ENCODE data around the gene UFM1.
"Not testable (repeated sequence)": the region's sequence is repeated elsewhere in the genome, so short reads cannot be mapped to it uniquely, and the experiment has no call there.

UFM1 gene

DNA sequence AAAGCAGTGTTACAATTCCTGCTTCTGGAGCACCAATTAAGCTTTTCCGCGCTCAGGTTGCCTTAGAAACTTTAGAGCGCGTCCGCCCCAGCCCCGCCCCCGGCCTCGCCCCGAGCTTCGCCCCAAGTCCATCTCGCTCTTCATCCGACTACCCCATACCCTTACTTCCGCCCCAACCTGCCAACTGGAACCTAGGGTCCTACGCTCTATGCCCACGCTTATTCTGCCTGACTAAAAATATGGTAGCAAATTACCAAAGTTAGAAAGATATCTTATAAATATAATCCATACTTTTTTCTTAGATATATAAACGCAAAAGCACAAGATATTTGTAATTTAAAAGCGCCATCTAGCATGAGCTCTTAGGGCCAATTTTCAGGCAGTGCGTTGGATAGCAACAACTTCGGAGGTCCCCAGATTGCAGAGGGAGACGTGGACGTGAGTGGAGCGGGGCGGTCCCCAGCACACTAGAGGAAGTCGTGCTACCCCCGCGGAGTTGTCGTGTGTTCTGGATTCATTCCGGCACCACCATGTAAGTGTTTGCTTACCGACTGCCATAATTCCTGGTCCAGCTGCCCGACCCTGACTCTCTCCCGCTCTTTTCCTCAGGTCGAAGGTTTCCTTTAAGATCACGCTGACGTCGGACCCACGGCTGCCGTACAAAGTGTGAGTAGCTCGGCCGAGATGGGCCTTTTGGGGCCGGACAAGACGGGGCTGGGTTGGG lies at the start of gene UFM1:
Gene UFM1 (plus strand): TSS at position 462 of the 724 bp plus-strand sequence. CDS start 69 bp downstream, at position 531.
- DNase-seq (ENCODE audit: low spot score): peak; percentile 96

DNA sequence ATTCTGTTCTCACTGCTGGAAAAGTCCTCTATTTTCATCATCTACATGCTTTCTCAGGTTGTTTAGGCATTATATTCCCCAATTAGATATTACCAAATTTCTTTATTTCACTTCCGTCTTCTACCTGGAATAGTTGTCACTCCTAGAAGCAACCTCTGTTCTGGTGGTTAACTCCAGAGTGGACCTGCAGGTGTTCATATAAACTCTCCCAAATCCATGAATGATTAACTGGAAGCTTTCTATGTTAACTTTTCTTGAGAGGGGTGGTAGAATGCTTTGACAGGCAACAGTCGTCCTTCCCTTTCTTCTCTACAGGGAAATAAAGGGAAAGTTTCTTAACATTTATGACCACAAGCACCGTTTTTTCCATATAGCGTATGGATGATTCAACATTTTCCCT lies 48.4 kb upstream of the UFM1 start:
- DNase-seq (ENCODE audit: low spot score): no peak

- DNase-seq (ENCODE audit: low spot score): no peak
These were observed 45.8 kb upstream of the UFM1 start for GRCh38 chr13:38303816-38304320.

GRCh38 chr13:38308736-38309135 lies 40.9 kb upstream of the UFM1 start:
- no peak for DNase-seq (ENCODE audit: low spot score)

- DNase-seq (ENCODE audit: low spot score): no peak
These were observed 40.3 kb upstream of the UFM1 start for GRCh38 chr13:38309397-38309796.

DNA sequence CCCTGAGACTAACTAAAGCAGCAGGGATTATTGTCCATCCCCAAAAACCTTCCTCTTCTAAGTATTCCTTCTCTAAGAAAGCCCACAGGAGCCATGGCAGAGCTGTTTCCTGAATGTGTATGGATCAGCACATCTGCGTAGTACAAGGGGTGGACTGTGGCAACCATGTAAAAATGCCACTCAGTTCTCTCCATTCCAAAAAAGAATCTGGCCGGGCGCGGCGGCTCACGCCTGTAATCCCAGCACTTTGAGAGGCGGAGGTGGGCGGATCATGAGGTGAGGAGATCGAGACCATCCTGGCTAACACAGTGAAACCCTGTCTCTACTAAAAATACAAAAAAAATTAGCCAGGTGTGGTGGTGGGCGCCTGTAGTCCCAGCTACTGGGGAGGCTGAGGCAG lies 38.5 kb upstream of the UFM1 start:
- DNase-seq (ENCODE audit: low spot score): not testable (repeated sequence)

GRCh38 chr13:38316129-38316528 lies 33.5 kb upstream of the UFM1 start:
- no peak for DNase-seq (ENCODE audit: low spot score)

DNA sequence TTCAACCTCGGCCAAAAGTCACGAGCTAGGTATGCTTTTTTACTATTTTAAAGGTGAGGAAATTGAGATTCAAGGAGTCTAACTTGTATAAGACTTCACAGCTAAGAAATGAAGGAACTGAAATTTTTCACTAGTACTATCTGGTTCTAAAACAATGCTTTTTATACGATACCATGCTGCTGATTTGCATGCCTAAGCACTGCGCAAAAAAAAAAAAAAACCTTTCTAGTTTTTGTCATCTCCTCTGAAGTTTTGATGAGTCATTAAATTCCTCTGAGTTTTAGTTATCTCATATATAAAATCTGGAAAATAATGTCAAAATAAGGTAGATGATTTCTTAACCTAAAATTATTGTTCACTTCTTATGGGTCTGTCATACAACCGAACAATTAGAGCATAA lies 28.0 kb upstream of the UFM1 start:
- no peak for DNase-seq (ENCODE audit: low spot score)

DNA sequence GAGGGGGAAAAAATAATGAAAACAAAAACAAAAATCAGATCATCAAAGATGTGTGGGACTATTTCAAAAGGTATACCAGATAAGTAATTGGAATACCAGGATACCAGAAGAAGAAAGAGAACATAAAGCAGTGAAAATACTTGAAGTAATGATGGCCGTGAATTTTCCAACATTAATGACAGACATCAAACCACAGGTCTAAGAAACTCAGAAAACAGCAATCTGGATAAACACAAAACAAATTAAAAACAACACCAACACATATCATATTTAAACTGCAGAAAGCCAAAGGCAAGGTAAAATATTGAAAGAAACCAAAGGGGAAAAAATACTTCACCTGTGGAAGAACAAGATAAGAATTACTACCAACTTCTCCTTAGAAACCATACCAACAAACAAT lies 24.2 kb upstream of the UFM1 start:
- DNase-seq (ENCODE audit: low spot score): no peak

- no peak for DNase-seq (ENCODE audit: low spot score)
These were observed 21.0 kb upstream of the UFM1 start for GRCh38 chr13:38328699-38329098.

DNA sequence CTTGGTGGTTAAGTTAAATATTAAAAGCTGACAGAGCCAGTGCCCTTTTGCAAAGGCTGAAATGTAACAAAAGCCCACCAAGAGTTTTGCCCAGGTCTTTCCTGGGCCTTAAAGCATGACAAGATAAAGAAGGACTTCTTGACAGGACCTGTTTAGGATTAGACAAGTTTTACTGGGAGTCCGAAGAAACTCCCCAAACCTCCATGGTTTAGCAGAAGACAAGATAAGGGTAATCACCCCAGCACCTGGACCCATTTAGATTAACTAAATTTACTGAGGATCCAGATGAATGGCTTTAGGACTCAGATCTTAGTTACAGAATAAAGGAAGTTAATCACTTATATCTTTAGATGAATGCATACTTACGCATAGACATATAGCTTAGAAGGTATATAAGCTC lies 14.8 kb upstream of the UFM1 start:
- DNase-seq (ENCODE audit: low spot score): no peak

DNA sequence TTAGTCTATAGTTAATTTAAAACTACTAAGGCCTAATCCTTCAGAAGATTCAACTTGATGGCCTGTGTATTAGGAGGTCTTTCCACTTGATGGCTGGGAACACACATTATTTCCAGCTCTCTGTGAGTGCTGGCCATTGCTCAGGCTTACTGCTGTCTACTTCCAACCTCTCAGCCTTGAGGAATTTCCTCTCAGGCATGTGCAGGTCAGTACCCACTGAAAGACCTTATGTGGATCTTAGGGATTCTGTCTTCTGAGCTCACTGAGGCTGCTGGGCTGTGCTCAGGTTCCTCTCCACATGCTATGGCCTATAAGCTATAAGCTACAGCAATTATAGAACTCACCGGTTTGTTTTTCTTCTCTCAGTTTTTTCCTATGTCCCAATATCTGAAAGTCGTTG lies 11.6 kb upstream of the UFM1 start:
- DNase-seq (ENCODE audit: low spot score): no peak

DNA sequence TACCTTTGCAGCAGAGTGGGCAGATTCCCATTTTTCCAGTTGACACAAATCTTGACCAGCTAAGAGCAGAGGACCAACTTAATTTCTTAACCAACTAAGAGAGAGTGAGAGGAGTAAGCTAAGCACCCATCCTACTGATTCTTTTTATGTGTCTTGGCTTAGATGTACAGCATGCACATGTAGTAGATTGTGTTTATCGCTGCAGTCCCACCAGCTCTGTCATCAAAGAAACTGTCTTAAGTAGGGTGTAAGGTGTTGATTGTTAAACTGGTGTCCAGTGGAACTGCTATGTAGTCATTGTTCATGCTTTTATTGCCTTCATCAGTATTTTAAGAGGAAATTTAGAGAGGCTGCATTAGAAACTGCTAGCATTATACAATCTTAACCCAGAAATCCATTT lies 9.0 kb upstream of the UFM1 start:
- no peak for DNase-seq (ENCODE audit: low spot score)

DNA sequence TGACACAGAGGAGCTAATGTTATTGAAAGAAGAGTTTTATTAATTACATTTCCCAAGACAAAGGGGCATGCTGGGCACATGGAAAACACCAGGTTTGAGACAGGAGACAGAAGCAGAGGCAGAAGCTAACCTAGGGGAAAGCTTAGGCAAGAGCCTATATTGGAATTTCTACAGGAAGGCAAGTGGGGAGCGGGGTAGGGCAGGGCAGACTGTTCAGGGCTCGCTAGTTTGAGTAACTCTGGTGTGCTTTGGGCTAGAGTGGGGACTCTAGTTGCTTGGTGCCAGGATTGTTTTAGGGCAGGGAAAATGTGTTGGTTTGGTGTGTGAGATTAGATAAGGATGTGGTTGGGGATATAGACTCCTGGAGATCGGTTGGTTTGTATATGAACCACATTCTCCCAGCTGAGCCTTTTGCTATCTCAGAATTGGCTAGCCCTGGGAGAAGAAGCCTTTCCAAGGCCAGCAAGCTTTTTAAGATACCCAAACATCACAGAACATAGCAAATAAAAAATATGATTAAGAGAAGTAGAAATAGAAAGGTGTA lies 8.4 kb upstream of the UFM1 start:
- DNase-seq (ENCODE audit: low spot score): no peak

DNA sequence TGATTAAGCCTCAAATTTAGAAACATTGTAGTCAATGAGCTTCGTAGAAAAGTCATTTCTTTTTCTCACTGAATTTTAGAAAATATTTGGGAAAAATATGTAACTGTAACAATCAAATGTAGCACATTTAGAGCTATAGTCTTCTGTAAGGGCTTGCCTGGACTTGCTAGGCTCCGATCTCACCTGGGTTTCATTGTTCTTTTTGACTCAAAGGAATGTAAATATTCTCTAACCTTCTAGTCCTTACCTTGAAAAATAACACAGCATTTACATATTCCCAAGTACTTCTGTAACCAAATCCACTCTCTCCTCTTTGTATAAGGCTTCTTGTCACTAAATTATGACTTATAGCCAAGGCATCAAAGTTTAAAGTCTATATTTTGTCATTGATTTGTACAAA lies 2.9 kb upstream of the UFM1 start:
- no peak for DNase-seq (ENCODE audit: low spot score)

GRCh38 chr13:38348861-38349389 lies 726 bp upstream of the UFM1 start:
- no peak for DNase-seq (ENCODE audit: low spot score)

DNA sequence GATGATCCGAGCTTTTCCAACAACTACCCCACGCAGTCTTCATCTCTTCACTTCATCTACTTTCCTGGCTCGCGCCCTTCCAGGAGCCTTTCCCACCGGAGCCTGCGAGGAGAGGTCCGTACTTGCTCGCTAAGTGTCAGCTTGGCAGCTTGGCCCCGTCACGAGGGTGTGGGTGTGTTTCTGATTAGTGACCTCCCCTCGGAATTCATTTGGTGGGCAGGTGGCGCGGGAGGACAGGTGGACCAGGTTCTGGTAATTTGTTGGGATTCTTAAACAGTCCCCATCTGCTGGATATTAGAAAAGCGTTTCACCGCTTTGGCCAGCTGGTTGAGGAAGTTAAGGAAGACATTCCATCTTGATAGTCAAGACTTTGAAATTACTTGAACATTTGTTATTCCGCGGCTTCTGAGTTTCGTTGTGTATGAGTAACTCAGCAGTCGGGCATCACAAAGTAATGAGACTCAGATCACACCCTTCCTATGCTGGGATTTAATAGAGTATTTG lies 515 bp downstream of the UFM1 start:
- DNase-seq (ENCODE audit: low spot score): no peak

DNA sequence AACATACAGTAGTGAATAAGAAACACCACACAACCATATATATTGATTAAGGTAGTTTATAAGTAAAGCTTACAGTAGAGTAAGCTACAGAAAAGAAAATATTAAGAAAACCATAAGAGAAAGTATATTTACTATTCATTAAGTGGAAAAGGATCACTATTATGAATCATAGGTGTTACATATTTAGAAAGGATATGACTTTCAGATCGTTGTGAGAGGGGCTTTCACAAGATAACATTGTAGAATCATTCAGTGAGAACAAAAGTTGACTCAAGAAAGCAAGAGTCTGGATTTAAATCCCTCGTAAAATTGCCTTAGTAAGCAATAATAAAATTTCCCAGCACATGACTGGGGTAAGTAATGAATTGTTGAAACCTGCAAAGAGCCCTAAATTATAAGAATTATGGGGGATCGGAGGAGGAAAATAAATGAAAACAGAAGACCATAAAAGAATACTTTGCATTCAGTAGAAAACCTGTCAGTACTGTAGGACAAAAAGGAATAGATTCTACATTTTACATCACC lies 6.0 kb downstream of the UFM1 start:
- no peak for DNase-seq (ENCODE audit: low spot score)

- no peak for DNase-seq (ENCODE audit: low spot score)
These were observed 9.0 kb downstream of the UFM1 start for GRCh38 chr13:38358684-38359083.

DNA sequence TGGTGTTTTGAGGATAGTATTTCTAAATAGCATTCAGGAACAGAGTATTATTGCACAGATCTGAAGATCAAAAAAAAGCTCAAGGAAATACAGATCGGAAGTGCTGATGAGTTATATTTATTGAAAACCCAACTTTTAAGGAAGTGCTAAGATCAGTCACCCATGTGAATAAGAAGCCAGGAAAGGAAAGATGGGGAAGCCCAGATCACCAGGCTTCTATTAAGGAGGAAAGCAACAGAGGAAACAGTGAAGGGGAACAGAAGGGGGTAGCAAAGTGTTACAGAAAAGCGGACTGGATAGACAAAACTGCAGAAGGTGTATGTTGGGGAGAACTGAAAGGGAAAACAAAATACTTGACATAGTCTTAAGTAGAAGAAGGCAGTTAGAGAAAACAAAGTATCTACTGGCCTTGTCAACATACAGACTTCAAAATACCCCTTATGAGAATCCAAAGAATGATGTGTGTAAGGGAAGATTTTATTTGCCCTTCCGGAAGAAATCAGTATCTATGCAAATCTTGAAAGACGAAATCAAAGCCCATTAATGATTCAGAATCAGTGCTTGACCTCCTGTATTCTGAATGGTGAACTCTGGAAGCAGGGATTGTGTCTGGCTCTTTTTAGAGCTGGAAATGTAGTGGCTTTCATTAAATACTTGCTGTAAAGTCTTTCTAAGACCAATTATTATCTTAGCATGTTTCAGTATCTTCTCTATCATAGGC lies 12.1 kb downstream of the UFM1 start:
- DNase-seq (ENCODE audit: low spot score): peak; percentile 41

- DNase-seq (ENCODE audit: low spot score): no peak
These were observed 13.6 kb downstream of the UFM1 start for GRCh38 chr13:38363219-38363618.

GRCh38 chr13:38363746-38364145 lies 14.1 kb downstream of the UFM1 start:
- DNase-seq (ENCODE audit: low spot score): not testable (repeated sequence)

- DNase-seq (ENCODE audit: low spot score): no peak
These were observed 16.0 kb downstream of the UFM1 start for GRCh38 chr13:38365661-38366060.

Data from pons (tissue), 1 donor.